Ecto neural progenitor cell (in vitro differentiated cells): ENCODE measurements around the gene SRBD1.
"Not testable (repeated sequence)": the region's sequence is repeated elsewhere in the genome, so short reads cannot be mapped to it uniquely, and the experiment has no call there.

Experiments used
- DNase-seq: peaks from one replicate; pipeline ENCODE4 v3.0.0-alpha.2; 2018; ENCODE audit warnings: low spot score

The SRBD1 gene

GRCh38 chr2:45468279-45468678 lies 142.8 kb downstream of the SRBD1 start:
- no peak for DNase-seq

- DNase-seq: no peak
Observed at GRCh38 chr2:45466053-45466452, 145.0 kb downstream of the SRBD1 start.

GRCh38 chr2:45460825-45461224 lies 150.2 kb downstream of the SRBD1 start:
- no peak for DNase-seq

GRCh38 chr2:45459860-45460259 lies 151.2 kb downstream of the SRBD1 start:
- DNase-seq: no peak

GRCh38 chr2:45458909-45459563 lies 152.0 kb downstream of the SRBD1 start:
- DNase-seq: no peak

GRCh38 chr2:45457211-45457945 lies 153.7 kb downstream of the SRBD1 start:
- no peak for DNase-seq

GRCh38 chr2:45452866-45453265 lies 158.2 kb downstream of the SRBD1 start:
- DNase-seq: no peak

- DNase-seq: no peak
Observed at GRCh38 chr2:45450634-45451033, 160.4 kb downstream of the SRBD1 start.

- DNase-seq: no peak
Observed at GRCh38 chr2:45448217-45448616, 162.8 kb downstream of the SRBD1 start.

- no peak for DNase-seq
Observed at GRCh38 chr2:45446016-45446415, 165.1 kb downstream of the SRBD1 start.

GRCh38 chr2:45445037-45445436 lies 166.0 kb downstream of the SRBD1 start:
- DNase-seq: no peak

- no peak for DNase-seq
Observed at GRCh38 chr2:45443012-45443411, 168.1 kb downstream of the SRBD1 start.

- DNase-seq: no peak
Observed at GRCh38 chr2:45442026-45442425, 169.0 kb downstream of the SRBD1 start.

- no peak for DNase-seq
Observed at GRCh38 chr2:45441571-45441970, 169.5 kb downstream of the SRBD1 start.

GRCh38 chr2:45439788-45440773 lies 171.0 kb downstream of the SRBD1 start:
- no peak for DNase-seq

GRCh38 chr2:45438872-45439665 lies 172.0 kb downstream of the SRBD1 start:
- no peak for DNase-seq

- DNase-seq: no peak
Observed at GRCh38 chr2:45436456-45436855, 174.6 kb downstream of the SRBD1 start.

GRCh38 chr2:45435316-45435715 lies 175.8 kb downstream of the SRBD1 start:
- DNase-seq: no peak

GRCh38 chr2:45433363-45433762 lies 177.7 kb downstream of the SRBD1 start:
- no peak for DNase-seq

- no peak for DNase-seq
Observed at GRCh38 chr2:45432406-45432805, 178.7 kb downstream of the SRBD1 start.

- DNase-seq: not testable (repeated sequence)
Observed at GRCh38 chr2:45426025-45426424, 185.0 kb downstream of the SRBD1 start.

- DNase-seq: no peak
Observed at GRCh38 chr2:45422921-45423320, 188.1 kb downstream of the SRBD1 start.
